Measurements from ENCODE around the gene DIPK1B. TPM values are rescaled to one million over a fixed set of nuclear protein-coding genes. Genes with fewer than 3 reads are reported as not detected.

The DIPK1B gene
- total and polyA plus RNA-seq, 2 experiments from 2014 or later, result 162 to 188 TPM

- no peaks in the 10 kb centered on the region for H3K36me3 ChIP-seq
- no peaks in the 10 kb centered on the region for H3K27me3 ChIP-seq
- no peak for DNase-seq (ENCODE audit: low read depth in 1 of 2, low spot score in 1 of 2)
- no peaks in the 10 kb centered on the region for H3K9me3 ChIP-seq (ENCODE audit: low read depth)
- H3K27ac ChIP-seq, result no peak overlapping the region
- no peaks in the 10 kb centered on the region for H3K4me1 ChIP-seq (ENCODE audit: low read depth)
- TF ChIP-seq CTCF (IDR thresholded peaks at IDR 0.05; ENCODE audit: low read depth, low read length), result no peak
- no peak overlapping the region for H3K4me3 ChIP-seq
Measured at GRCh38 chr9:136693490-136694162, 18.7 kb upstream of the DIPK1B start.

- DNase-seq (ENCODE audit: low read depth in 1 of 2, low spot score in 1 of 2), result peak; percentile 50 to 72
- H3K9me3 ChIP-seq (ENCODE audit: low read depth), result no peaks in the 10 kb centered on the region
- peak; percentile 75 for TF ChIP-seq CTCF (IDR thresholded peaks at IDR 0.05; ENCODE audit: low read depth, low read length)
- H3K4me3 ChIP-seq, result no peak overlapping the region
- no peak overlapping the region for H3K27ac ChIP-seq
- H3K27me3 ChIP-seq, result no peaks in the 10 kb centered on the region
- no peaks in the 10 kb centered on the region for H3K36me3 ChIP-seq
- H3K4me1 ChIP-seq (ENCODE audit: low read depth), result no peaks in the 10 kb centered on the region
Measured at GRCh38 chr9:136694163-136694871, 18.1 kb upstream of the DIPK1B start.

DNA sequence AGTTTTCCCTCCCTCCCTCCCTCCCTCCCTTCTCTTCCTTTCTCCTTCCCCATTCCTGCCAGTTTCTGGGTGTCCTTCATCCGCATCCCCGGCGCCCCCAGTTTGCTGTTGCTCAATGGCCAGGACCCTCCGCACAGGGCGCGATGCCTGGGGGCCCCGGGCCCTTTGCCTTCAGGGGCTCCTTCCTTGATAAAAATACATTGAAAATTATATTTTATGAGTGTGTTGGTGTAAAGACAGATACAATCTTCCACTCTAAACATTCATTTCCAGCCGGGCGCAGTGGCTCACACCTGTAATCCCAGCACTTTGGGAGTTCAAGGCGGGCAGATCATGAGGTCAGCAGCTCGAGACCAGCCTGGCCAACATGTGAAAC is 17.5 kb upstream of the DIPK1B start:
- Histone ChIP-seq H3K27ac (no peak overlapping the region), H3K27me3 (no peaks in the 10 kb centered on the region), H3K4me1 (ENCODE audit: low read depth) (no peaks in the 10 kb centered on the region), H3K9me3 (ENCODE audit: low read depth) (no peaks in the 10 kb centered on the region), H3K36me3 (no peaks in the 10 kb centered on the region), H3K4me3 (no peak overlapping the region)
- no peak for TF ChIP-seq CTCF (IDR thresholded peaks at IDR 0.05; ENCODE audit: low read depth, low read length)
- no peak for DNase-seq (ENCODE audit: low read depth in 1 of 2, low spot score in 1 of 2)

DNA sequence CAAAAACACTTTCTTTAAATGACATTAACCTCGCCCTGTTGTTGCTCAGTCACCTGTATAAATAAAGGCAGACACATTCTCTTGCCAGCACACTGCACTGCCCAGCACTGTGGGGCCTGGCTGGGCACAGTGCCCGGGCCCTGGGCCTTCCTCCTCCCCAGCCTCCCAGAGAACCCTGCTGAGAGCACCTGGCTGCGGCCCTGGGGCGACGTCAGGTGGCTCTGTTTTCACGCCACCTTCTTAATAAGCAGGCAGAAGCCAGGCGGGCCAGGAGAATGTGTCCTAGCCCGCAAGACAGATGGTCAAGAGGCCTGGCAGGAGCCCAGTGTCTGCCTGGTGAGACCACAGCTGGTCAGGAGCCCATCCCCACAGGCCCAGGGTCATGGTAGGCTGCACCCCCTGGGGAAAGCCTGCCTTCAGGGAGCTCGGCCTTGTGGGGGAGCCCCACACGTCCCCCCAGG is 16.9 kb upstream of the DIPK1B start:
- no peaks in the 10 kb centered on the region for H3K36me3 ChIP-seq
- TF ChIP-seq CTCF (IDR thresholded peaks at IDR 0.05; ENCODE audit: low read depth, low read length), result no peak

DNA sequence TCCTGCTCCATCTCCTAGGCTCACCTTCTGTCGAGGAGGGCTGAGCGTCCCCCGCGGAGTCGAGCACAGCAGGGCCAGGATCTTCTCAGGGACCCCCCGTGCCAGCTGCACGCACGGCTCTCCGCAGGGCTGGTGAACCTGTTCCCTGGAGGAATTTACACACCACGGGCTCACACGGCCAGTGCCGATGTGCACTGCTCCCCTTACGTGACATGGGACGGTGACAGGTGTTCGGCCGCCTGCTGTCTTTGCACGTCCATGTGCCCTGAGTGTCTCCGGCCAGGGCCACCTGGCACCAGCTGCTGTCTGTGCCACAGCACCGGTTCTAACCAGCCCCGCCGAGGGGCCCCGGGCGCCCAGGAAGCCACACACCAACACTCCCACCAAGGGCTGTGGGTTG is 16.4 kb upstream of the DIPK1B start:
- DNase-seq (ENCODE audit: low read depth in 1 of 2, low spot score in 1 of 2), result no peak
- H3K9me3 ChIP-seq (ENCODE audit: low read depth), result no peaks in the 10 kb centered on the region
- no peak overlapping the region for H3K4me3 ChIP-seq
- no peak for TF ChIP-seq CTCF (IDR thresholded peaks at IDR 0.05; ENCODE audit: low read depth, low read length)
- H3K27me3 ChIP-seq, result peaks cover under 1% of the 10 kb centered on the region
- H3K4me1 ChIP-seq (ENCODE audit: low read depth), result no peaks in the 10 kb centered on the region
- no peak overlapping the region for H3K27ac ChIP-seq
- no peaks in the 10 kb centered on the region for H3K36me3 ChIP-seq

More for the DNA sequence above, 16.9 kb upstream of the DIPK1B start:
- Histone ChIP-seq H3K9me3 (ENCODE audit: low read depth) (no peaks in the 10 kb centered on the region), H3K27ac (no peak overlapping the region), H3K4me1 (ENCODE audit: low read depth) (no peaks in the 10 kb centered on the region), H3K4me3 (no peak overlapping the region), H3K27me3 (no peaks in the 10 kb centered on the region)
- no peak for DNase-seq (ENCODE audit: low read depth in 1 of 2, low spot score in 1 of 2)
